ENCODE results near the gene BACH2. TPM values are rescaled to one million over a fixed set of nuclear protein-coding genes. Genes with fewer than 3 reads are reported as not detected.
A peak's percentile ranks its signal among the peaks of the same experiment; 100 is the strongest.

The BACH2 gene
- polyA plus RNA-seq, 1 donor: 4.9 TPM

GRCh38 chr6:89999154-89999553 is 297.5 kb downstream of the BACH2 start:
- DNase-seq (ENCODE audit: low read depth): no peak

- DNase-seq (ENCODE audit: low read depth): no peak
These were observed 298.9 kb downstream of the BACH2 start for GRCh38 chr6:89997456-89998445.

DNA sequence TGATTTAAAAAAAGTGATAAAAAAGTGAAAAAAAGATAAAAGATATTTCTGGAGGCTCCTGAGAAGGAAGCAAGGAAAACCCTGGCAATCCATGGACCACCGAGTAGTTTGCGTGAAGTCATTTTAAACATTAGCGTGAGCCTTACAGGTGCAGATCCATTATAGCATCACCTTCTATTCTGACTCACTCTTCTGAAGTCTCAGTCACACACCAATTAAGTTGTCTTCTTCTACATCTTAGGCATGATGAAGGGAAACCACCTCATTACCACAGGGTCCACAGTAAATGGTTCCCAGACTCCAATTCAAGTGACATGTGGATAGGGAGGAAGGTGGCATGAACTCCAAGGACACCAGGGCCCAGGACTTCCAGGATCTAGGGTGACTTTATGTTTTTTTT is 303.2 kb downstream of the BACH2 start:
- DNase-seq (ENCODE audit: low read depth): no peak

GRCh38 chr6:89992818-89993217 is 303.8 kb downstream of the BACH2 start:
- no peak for DNase-seq (ENCODE audit: low read depth)

- DNase-seq (ENCODE audit: low read depth): no peak
These were observed 306.9 kb downstream of the BACH2 start for GRCh38 chr6:89989742-89990141.

- no peak for DNase-seq (ENCODE audit: low read depth)
These were observed 308.8 kb downstream of the BACH2 start for GRCh38 chr6:89987830-89988229.

DNA sequence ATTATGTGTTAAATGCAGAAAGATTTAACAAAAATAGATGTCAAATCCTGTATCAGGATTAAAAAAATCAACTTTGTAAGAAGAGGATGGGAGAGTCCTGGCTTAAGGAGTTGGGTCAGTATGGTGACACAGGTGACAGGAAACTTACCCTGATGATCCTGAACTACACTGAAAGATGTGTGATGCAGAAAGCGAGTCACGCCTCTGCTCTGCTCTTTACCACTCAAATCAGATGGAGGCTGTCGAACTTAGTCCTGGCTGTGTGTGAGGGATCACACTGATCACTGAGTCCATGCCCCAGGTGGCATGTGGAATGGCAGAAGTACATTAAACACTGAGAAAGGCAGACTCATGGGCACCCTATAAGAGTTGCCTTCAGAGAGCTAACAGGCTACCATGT is 309.5 kb downstream of the BACH2 start:
- no peak for DNase-seq (ENCODE audit: low read depth)

DNA sequence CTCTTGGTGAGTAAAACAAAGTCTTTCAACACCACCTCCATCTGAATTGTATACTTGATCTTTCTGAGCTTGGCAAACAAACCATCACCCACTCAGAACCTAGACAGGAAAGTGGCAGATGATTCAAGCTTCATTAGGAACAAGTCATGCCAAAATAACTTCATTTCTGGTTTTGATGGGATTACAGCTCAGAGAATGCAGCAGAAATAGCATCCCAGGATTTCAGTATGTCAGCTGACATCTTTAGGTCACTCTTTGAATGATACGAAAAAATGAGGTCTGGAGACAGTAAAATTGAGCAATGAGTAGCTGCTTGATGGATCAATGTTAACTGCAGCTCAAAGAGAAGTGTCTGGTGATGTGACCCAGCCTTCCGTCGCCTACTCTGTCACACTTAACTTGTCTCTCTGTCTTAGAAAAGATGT is 310.0 kb downstream of the BACH2 start:
- no peak for DNase-seq (ENCODE audit: low read depth)

DNA sequence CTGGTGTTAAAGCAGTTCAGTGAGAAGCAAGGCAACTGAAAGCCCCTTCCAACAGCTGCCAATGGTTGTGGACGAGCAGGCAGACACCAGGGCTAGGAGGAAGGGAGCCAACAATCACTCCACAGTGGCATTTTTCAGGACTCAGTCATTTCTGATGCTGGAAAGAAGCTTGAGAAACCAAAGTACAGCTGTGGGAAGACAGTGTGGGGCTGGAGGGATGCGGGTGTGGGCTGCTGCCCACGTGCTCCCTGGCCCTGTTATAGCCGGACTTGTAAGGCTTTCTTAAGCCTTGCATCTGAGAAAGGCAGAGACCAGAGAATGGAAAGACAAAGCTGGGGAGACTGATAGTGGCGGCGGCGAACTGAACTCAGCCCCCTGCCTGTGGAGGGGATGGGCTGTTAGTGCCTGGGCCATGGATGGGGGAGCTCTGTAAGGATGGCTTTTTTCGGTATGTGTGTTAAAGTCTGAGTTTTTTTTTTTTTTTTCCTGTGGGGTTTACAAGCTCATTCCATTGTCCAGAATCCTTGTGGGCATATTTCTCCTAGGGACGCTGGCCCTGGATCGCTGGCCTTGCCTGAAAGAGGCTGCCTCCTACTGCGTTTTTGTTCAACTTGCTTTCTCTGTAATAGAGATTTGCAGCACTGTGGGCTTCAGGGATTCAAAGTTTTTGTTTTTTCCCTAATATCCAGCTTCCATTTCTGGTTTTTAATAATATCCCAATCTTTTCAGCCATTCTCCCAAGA is 310.7 kb downstream of the BACH2 start:
- no peak for DNase-seq (ENCODE audit: low read depth)

- no peak for DNase-seq (ENCODE audit: low read depth)
These were observed 311.5 kb downstream of the BACH2 start for GRCh38 chr6:89984926-89985750.

GRCh38 chr6:89980353-89980752 is 316.3 kb downstream of the BACH2 start:
- DNase-seq (ENCODE audit: low read depth): no peak

DNA sequence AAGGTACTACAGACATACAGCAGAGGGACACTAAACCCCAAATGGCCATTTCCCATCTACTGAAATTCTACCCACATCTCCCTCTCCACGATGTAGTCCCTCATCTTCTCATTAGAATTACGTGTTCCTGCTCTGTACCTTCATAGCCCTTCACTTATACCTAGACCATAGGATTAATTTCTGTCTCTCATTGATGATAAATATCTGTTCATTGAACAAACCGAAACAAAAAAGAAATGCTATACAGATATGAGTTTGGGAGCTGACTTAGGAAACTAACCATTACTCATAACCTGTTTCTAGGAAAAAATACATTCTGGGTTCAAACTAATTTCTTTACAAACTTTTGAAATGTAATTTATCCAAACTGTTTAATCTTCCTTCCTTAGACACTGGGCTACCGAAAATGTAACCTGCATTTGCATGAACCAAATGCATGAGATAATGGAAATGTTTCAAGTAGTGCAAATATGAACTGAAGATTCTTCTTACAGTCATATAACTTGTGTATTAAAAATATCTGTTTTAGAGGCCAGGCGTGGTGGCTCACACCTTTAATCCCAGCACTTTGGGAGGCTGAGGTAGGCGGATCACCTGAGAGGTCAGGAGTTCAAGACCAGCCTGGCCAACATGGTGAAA is 317.0 kb downstream of the BACH2 start:
- no peak for DNase-seq (ENCODE audit: low read depth)

DNA sequence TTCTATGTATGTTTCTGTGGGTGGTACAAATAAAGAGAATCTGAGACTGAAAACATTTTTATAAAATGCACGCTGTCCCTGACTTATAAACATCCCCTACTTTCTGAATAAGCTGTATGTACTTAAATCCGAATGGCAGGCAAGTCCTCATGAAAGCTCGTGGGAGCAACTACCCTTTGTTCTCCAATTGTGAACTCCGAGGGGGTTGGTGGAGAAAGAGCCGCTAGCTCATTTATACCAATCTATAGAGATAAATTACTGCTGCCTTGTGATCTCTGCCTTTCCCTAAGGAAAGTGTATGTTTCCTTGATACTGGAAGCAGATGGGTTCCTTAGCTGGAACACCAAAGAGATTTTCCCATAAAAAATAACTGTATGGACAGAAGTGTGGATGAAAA is 317.9 kb downstream of the BACH2 start:
- DNase-seq (ENCODE audit: low read depth): no peak

GRCh38 chr6:89977808-89978748 is 318.6 kb downstream of the BACH2 start:
- DNase-seq (ENCODE audit: low read depth): peak; percentile 71

DNA sequence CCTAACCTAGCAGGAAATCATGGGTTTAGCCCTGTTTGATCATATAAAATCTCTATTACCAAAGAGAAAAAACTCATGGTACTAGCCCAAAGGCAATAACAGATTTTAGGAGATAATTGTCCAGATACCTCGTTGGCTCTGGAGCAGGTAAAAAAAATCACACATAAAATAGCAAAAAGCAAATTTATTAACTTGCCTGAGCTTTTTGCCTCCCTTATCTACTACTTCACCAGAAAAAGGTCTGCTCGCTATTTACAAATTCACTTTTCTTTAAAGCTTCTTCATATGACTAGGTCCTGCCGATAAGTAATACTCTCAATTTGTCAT is 320.0 kb downstream of the BACH2 start:
- no peak for DNase-seq (ENCODE audit: low read depth)

DNA sequence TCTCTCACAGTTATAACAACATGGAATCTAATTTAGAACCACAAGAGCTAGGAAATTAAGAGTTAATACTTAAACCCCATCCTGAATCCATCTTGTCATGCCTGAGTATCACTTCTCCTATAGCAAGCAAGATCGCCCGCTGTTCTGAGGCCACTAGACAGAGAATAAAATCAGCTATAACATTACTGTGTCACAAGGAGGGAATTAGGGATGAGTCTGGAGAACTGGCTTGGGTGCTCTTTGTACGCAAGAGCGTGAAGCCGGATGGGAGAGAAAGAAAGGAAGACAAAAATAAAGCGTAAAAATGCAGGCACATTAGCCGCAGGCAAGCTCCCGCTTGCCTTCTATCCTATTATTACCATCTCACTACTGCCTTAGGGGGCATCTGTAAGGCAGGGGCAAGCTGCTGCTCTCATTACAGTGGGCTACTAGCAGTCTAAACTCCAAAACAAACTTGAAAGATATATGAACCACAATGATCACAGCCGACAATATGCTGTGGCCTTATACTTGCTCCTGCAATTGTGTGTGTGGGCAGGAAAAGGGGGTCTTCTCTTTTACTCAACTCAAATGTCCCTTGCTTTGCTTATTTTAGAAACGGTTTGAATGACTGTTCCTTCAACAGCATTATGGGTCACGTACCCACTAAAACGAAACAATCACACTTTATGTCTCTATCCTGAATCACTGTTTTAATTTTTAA is 320.5 kb downstream of the BACH2 start:
- DNase-seq (ENCODE audit: low read depth): no peak

DNA sequence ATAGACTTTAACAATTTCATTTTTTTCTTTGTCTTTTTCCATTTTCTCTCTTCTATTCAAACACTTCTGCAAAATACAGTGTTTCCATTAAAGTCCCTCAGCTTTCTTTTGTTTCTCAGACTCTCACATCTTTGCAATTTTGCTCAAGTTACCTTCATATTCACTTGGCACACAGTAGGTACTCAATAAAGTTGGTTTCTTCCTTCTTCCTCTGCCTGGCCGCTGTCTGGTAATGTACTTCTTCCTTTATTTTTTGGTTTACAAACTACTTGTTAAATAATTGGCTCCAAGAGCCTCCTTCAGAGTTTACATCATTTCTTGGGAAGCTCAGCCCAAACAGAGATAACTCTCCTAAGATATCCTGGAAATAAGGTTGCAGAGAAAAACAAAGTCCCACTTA is 321.3 kb downstream of the BACH2 start:
- DNase-seq (ENCODE audit: low read depth): no peak

- DNase-seq (ENCODE audit: low read depth): peak; percentile 72
These were observed 321.8 kb downstream of the BACH2 start for GRCh38 chr6:89974834-89975233.

- DNase-seq (ENCODE audit: low read depth): no peak
These were observed 324.6 kb downstream of the BACH2 start for GRCh38 chr6:89972025-89972381.

Measured in forelimb muscle (tissue), 1 donor.